Ishikawa (cell line): Measurements from ENCODE around the gene AKTIP.

ENCODE experiments used
- CEBPB ChIP-seq: IDR thresholded peaks from 2 replicates; pipeline ENCODE4 v1.6.1; 2012
- CREB1 ChIP-seq: IDR thresholded peaks from 2 replicates; pipeline ENCODE4 v1.6.1; 2012; ENCODE audit warnings: low read depth
- EGR1 ChIP-seq: IDR thresholded peaks from 2 replicates; pipeline ENCODE4 v1.6.1; 2012
- EP300 ChIP-seq: IDR thresholded peaks from 2 replicates; pipeline ENCODE4 v1.6.1; 2012; ENCODE audit warnings: borderline replicate concordance
- FOXM1 ChIP-seq: IDR thresholded peaks from 2 replicates; pipeline ENCODE4 v1.6.1; 2012; ENCODE audit warnings: low read depth, borderline replicate concordance
- NFIC ChIP-seq: IDR thresholded peaks from 2 replicates; pipeline ENCODE4 v1.6.1; 2012
- RAD21 ChIP-seq: IDR thresholded peaks from 2 replicates; pipeline ENCODE4 v1.6.1; 2012; ENCODE audit warnings: low read depth
- TAF1 ChIP-seq: IDR thresholded peaks from 2 replicates; pipeline ENCODE4 v1.6.1; 2012; ENCODE audit warnings: low read depth, mild to moderate bottlenecking
- TCF12 ChIP-seq: IDR thresholded peaks from 2 replicates; pipeline ENCODE4 v1.6.1; 2012; ENCODE audit warnings: low read depth
- TEAD4 ChIP-seq: IDR thresholded peaks from 2 replicates; pipeline ENCODE4 v1.6.1; 2012
- YY1 ChIP-seq: IDR thresholded peaks from 2 replicates; pipeline ENCODE4 v1.6.1; 2012; ENCODE audit warnings: low read depth
- ZBTB7A ChIP-seq: IDR thresholded peaks from 2 replicates; pipeline ENCODE4 v1.6.1; 2012; ENCODE audit warnings: low read depth
- TF ChIP-seq, protein P1 (sequence below): IDR thresholded peaks from 2 replicates; pipeline ENCODE4 v1.6.1; 2012
- TF ChIP-seq, protein P2 (sequence below): IDR thresholded peaks from 2 replicates; pipeline ENCODE4 v1.6.1; 2012
- TF ChIP-seq, protein P3 (sequence below): IDR thresholded peaks from 2 replicates; pipeline ENCODE4 v1.6.1; 2012; ENCODE audit warnings: low read depth, mild to moderate bottlenecking

The AKTIP gene

DNA sequence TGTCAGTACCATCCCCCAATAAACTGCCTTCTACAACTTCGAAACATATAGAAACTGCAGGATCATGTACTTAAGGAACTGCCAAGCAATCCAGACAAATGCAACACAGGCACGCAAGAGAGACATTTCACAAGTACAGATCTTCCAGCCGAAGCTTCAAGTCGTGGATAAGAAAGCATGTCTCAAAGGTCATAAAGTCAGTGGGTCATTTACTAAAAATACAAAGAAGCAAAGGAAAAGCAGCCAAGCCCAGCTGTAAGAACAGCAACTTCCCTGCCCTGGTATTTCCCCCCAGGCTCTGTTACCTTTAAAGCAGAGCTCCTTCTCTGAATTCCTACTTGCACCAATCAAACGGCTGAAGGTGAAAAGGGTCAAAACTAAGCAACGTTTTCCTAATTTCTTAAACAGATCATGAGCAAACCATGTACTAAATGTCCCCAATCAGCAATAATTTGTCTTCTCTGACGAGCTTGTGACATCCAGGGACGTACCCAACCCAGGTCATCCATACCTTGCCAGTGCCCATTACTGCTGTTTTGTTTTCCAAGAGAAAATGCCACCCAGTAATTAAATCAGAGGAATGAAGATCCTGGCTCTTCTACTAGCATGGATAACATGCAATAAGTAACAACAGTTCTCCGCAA lies 1.7 kb downstream of the AKTIP start:
- TF ChIP-seq EP300 = no peak
- TF ChIP-seq YY1 = no peak
- TF ChIP-seq FOXM1 = no peak
- TF ChIP-seq TCF12 = no peak
- no peak for TF ChIP-seq CREB1
- TF ChIP-seq, protein P1, sequence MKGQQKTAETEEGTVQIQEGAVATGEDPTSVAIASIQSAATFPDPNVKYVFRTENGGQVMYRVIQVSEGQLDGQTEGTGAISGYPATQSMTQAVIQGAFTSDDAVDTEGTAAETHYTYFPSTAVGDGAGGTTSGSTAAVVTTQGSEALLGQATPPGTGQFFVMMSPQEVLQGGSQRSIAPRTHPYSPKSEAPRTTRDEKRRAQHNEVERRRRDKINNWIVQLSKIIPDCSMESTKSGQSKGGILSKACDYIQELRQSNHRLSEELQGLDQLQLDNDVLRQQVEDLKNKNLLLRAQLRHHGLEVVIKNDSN = no peak
- TF ChIP-seq EGR1 = no peak
- no peak for TF ChIP-seq CEBPB
- no peak for TF ChIP-seq RAD21
- no peak for TF ChIP-seq ZBTB7A
- TF ChIP-seq TEAD4 = no peak

DNA sequence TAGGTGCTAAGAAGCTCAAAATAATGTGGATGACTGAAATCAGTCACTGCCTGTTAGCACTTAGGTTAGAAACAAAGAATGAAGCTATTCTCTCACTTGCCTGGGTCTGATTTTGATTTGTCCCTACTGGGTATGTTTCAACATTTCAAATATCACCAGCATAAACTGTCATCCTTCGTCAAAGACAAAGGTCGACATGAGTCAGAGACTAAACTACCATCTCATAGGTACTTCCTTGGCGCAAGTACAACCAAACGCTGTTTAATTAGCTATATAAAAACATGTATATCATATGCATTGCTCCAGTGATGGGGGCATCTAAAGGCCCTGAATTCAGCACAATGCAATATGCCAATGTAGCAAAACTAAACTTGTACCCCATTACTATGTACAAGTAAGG lies 4.0 kb downstream of the AKTIP start:
- TF ChIP-seq RAD21 (no peak), TEAD4 (no peak), YY1 (no peak)

DNA sequence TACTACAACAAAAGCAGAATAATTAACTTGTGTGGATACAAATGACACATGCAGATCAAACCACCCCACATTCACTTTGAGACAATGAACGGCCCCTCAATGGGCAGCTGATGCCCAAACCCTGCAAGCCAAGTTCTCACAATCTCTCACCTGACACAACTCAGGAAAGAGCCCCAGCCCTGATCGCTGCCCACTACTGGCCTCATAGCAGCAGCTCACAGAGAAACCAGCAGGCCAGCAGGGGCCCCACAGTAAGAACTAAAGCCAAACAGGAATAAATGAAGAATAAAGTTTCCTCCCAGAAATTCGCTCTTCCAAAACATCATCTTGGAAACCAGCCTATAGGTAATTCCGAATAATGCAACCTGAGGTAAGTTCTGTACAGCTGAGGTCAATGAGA lies 7.7 kb downstream of the AKTIP start:
- TF ChIP-seq RAD21 (no peak), NFIC (no peak), CREB1 (no peak)

DNA sequence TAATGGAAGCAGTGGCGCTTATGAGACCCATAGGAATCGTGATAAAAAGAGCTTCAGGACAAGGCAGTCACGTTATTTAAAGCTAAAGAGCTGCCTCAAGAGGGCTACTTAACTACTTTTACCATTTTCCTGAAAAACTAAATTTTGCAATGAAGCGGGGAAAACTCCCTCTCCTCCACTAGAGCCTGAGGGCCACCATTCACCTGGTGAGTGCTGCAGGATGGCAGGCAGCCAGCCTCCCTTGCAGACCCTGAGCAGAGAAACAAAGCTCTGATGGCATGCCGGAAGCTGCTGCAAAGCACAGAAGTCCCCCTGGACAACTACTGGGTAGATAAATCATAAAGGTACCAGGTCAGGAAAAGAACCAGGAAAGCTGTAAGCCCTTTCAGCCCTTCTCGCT lies 8.4 kb downstream of the AKTIP start:
- no peak for TF ChIP-seq TEAD4
- TF ChIP-seq, protein P2, sequence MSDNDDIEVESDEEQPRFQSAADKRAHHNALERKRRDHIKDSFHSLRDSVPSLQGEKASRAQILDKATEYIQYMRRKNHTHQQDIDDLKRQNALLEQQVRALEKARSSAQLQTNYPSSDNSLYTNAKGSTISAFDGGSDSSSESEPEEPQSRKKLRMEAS = no peak
- no peak for TF ChIP-seq ZBTB7A
- TF ChIP-seq EGR1 = no peak
- TF ChIP-seq RAD21 = no peak
- no peak for TF ChIP-seq TAF1
- no peak for TF ChIP-seq NFIC
- no peak for TF ChIP-seq TCF12
- no peak for TF ChIP-seq YY1
- TF ChIP-seq CREB1 = no peak
- TF ChIP-seq, protein P1 = no peak
- TF ChIP-seq, protein P3, sequence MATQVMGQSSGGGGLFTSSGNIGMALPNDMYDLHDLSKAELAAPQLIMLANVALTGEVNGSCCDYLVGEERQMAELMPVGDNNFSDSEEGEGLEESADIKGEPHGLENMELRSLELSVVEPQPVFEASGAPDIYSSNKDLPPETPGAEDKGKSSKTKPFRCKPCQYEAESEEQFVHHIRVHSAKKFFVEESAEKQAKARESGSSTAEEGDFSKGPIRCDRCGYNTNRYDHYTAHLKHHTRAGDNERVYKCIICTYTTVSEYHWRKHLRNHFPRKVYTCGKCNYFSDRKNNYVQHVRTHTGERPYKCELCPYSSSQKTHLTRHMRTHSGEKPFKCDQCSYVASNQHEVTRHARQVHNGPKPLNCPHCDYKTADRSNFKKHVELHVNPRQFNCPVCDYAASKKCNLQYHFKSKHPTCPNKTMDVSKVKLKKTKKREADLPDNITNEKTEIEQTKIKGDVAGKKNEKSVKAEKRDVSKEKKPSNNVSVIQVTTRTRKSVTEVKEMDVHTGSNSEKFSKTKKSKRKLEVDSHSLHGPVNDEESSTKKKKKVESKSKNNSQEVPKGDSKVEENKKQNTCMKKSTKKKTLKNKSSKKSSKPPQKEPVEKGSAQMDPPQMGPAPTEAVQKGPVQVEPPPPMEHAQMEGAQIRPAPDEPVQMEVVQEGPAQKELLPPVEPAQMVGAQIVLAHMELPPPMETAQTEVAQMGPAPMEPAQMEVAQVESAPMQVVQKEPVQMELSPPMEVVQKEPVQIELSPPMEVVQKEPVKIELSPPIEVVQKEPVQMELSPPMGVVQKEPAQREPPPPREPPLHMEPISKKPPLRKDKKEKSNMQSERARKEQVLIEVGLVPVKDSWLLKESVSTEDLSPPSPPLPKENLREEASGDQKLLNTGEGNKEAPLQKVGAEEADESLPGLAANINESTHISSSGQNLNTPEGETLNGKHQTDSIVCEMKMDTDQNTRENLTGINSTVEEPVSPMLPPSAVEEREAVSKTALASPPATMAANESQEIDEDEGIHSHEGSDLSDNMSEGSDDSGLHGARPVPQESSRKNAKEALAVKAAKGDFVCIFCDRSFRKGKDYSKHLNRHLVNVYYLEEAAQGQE = no peak
- no peak for TF ChIP-seq EP300

DNA sequence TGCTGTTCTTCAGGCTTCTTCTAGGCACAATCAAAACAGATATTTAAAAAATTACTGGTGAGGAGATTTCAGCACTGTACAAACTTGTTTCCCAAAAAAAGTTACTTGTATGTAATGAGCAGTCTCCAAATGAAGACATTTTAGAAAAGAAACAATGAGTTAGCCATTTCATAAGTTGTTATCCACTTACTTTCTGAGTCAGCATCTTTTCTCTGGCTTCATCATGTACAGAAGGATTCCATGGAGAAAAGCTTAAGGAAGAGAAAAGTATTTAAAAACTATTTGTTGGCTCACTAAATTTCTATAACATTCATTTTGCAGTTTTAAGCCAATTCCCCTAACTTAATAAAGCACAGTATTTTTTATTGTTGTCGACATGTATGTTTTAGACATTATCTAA lies 10.5 kb downstream of the AKTIP start:
- TF ChIP-seq EGR1 = no peak
- TF ChIP-seq, protein P2 = no peak
- no peak for TF ChIP-seq TCF12
- TF ChIP-seq NFIC = no peak
- TF ChIP-seq EP300 = no peak

DNA sequence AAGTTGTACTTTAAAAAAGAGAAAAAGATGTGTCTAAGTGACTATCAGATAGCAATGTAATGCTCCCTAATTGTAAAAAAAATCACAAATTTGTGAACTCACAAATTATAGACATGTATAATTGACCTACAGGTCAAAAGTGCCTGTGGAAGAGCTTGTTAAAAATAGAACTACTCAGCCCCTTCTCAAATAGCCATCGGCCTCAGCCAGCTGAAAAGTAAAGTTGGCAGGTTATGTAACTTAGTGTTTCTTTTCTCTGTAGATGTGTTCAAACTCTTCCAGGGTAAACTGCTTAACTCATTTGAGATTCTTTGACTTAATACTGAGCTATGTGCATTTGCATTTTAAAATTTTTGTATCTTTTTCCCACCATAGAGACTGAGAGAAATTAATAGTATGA lies 13.3 kb downstream of the AKTIP start:
- TF ChIP-seq, protein P2 = no peak
- no peak for TF ChIP-seq ZBTB7A
- no peak for TF ChIP-seq RAD21
- no peak for TF ChIP-seq TAF1
- TF ChIP-seq TEAD4 = no peak
- TF ChIP-seq TCF12 = no peak
- TF ChIP-seq CREB1 = no peak
- TF ChIP-seq EGR1 = no peak
- TF ChIP-seq CEBPB = no peak
- no peak for TF ChIP-seq NFIC
- no peak for TF ChIP-seq YY1
- TF ChIP-seq FOXM1 = no peak
- TF ChIP-seq EP300 = no peak
- TF ChIP-seq, protein P3 = no peak
- TF ChIP-seq, protein P1 = no peak
